Measurements from ENCODE around the gene WDR27.

DNA sequence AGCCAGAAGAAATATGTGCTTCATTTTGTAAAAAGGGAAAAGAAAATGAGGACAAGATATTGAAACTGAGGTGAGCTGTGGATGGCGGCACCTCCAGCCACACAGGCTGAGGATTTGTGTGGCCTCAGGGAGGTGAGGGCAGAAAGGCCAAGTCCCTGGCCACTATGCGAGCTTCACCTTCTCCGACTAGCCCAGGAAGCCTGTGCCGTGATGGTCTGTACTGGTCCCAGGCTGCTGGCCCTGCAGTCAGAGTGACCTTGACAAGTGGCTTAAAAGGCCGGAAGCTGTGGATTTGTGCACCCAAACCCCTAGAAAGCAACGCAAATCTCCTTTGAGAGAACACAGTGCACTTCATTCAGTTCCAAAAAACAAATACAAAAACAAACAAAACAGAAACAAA is 48.1 kb downstream of the WDR27 start:
- TF ChIP-seq PPARA (CRISPR knock-in tag; IDR thresholded peaks at IDR 0.05; ENCODE audit: borderline replicate concordance) (no peak), ZFP30 (CRISPR knock-in tag; IDR thresholded peaks at IDR 0.05) (no peak), RARB (CRISPR knock-in tag; IDR thresholded peaks at IDR 0.05) (no peak), ZFP3 (CRISPR knock-in tag; IDR thresholded peaks at IDR 0.05) (no peak), ZNF565 (CRISPR knock-in tag; conservative IDR thresholded peaks at IDR 0.05; ENCODE audit: low read depth) (no peak), TOX (CRISPR knock-in tag; IDR thresholded peaks at IDR 0.05; ENCODE audit: borderline replicate concordance) (no peak)
- TF ChIP-seq, protein P1, sequence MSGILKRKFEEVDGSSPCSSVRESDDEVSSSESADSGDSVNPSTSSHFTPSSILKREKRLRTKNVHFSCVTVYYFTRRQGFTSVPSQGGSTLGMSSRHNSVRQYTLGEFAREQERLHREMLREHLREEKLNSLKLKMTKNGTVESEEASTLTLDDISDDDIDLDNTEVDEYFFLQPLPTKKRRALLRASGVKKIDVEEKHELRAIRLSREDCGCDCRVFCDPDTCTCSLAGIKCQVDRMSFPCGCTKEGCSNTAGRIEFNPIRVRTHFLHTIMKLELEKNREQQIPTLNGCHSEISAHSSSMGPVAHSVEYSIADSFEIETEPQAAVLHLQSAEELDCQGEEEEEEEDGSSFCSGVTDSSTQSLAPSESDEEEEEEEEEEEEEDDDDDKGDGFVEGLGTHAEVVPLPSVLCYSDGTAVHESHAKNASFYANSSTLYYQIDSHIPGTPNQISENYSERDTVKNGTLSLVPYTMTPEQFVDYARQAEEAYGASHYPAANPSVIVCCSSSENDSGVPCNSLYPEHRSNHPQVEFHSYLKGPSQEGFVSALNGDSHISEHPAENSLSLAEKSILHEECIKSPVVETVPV (CRISPR knock-in tag; IDR thresholded peaks at IDR 0.05) = no peak
- TF ChIP-seq, protein P2, sequence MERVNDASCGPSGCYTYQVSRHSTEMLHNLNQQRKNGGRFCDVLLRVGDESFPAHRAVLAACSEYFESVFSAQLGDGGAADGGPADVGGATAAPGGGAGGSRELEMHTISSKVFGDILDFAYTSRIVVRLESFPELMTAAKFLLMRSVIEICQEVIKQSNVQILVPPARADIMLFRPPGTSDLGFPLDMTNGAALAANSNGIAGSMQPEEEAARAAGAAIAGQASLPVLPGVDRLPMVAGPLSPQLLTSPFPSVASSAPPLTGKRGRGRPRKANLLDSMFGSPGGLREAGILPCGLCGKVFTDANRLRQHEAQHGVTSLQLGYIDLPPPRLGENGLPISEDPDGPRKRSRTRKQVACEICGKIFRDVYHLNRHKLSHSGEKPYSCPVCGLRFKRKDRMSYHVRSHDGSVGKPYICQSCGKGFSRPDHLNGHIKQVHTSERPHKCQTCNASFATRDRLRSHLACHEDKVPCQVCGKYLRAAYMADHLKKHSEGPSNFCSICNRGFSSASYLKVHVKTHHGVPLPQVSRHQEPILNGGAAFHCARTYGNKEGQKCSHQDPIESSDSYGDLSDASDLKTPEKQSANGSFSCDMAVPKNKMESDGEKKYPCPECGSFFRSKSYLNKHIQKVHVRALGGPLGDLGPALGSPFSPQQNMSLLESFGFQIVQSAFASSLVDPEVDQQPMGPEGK (CRISPR knock-in tag; IDR thresholded peaks at IDR 0.05; ENCODE audit: borderline replicate concordance) = no peak
